Activated naive CD8-positive, alpha-beta T cell treated with anti-CD3 and anti-CD28 coated beads for 36 hours (primary cell): ENCODE measurements around the gene NOTO. TPM values are rescaled to one million over a fixed set of nuclear protein-coding genes. Genes with fewer than 3 reads are reported as not detected.
"Not testable (repeated sequence)": the region's sequence is repeated elsewhere in the genome, so short reads cannot be mapped to it uniquely, and the experiment has no call there.

Experiments
- DNase-seq: peaks from one replicate; pipeline ENCODE4 v3.0.0; 2021
- H3K27ac Mint-ChIP-seq: one replicate; pipeline ENCODE4 v1.8.0; 2022; ENCODE audit warnings: mild to moderate bottlenecking, moderate library complexity, mixed read lengths
- H3K27me3 Mint-ChIP-seq: one replicate; pipeline ENCODE4 v1.8.0; 2022; ENCODE audit warnings: mild to moderate bottlenecking, mixed read lengths
- H3K36me3 Mint-ChIP-seq: one replicate; pipeline ENCODE4 v1.8.0; 2021; ENCODE audit warnings: mild to moderate bottlenecking, mixed read lengths
- H3K4me1 Mint-ChIP-seq: one replicate; pipeline ENCODE4 v1.8.0; 2021; ENCODE audit warnings: mixed read lengths
- H3K4me3 Mint-ChIP-seq: one replicate; pipeline ENCODE4 v1.8.0; 2022; ENCODE audit warnings: mild to moderate bottlenecking, moderate library complexity, mixed read lengths
- H3K9me3 Mint-ChIP-seq: one replicate; pipeline ENCODE4 v1.8.0; 2022; ENCODE audit warnings: mixed read lengths
- total RNA-seq, 2 experiments: library from RNA; stranded (reverse); gene quantifications; one replicate each; pipeline ENCODE4 v1.2.3, GENCODE V29; 2021

The NOTO gene
- total RNA-seq, 2 experiments from 2014 or later = not detected

GRCh38 chr2:73176881-73177644, 25.3 kb upstream of the NOTO start:
- H3K9me3 Mint-ChIP-seq = no peaks in the 10 kb centered on the region
- H3K36me3 Mint-ChIP-seq = no peaks in the 10 kb centered on the region
- H3K27ac Mint-ChIP-seq = no peak overlapping the region
- peaks cover 70% of the 10 kb centered on the region for H3K27me3 Mint-ChIP-seq
- H3K4me3 Mint-ChIP-seq = peak overlapping the region; percentile 77
- peak; percentile 90 for DNase-seq
- H3K4me1 Mint-ChIP-seq = peaks cover 15% of the 10 kb centered on the region

- no peak overlapping the region for H3K27ac Mint-ChIP-seq
- H3K4me3 Mint-ChIP-seq = peak overlapping the region; percentile 77
- H3K9me3 Mint-ChIP-seq = no peaks in the 10 kb centered on the region
- peaks cover 76% of the 10 kb centered on the region for H3K27me3 Mint-ChIP-seq
- DNase-seq = no peak
- H3K4me1 Mint-ChIP-seq = peaks cover 14% of the 10 kb centered on the region
- H3K36me3 Mint-ChIP-seq = no peaks in the 10 kb centered on the region
Measured at GRCh38 chr2:73177645-73178255, 24.6 kb upstream of the NOTO start.

- H3K4me1 Mint-ChIP-seq = no peaks in the 10 kb centered on the region
- no peak overlapping the region for H3K27ac Mint-ChIP-seq
- peaks cover 21% of the 10 kb centered on the region for H3K27me3 Mint-ChIP-seq
- no peaks in the 10 kb centered on the region for H3K36me3 Mint-ChIP-seq
- H3K4me3 Mint-ChIP-seq = no peak overlapping the region
- no peak for DNase-seq
- peaks cover 8% of the 10 kb centered on the region for H3K9me3 Mint-ChIP-seq
Measured at GRCh38 chr2:73185965-73186364, 16.4 kb upstream of the NOTO start.

GRCh38 chr2:73187549-73187948, 14.8 kb upstream of the NOTO start:
- Mint-ChIP-seq H3K27me3 (peaks cover 12% of the 10 kb centered on the region), H3K36me3 (no peaks in the 10 kb centered on the region), H3K27ac (no peak overlapping the region), H3K9me3 (peaks cover 8% of the 10 kb centered on the region), H3K4me3 (no peak overlapping the region), H3K4me1 (no peaks in the 10 kb centered on the region)
- DNase-seq = no peak

- Mint-ChIP-seq H3K27ac (no peak overlapping the region), H3K9me3 (no peaks in the 10 kb centered on the region), H3K36me3 (no peaks in the 10 kb centered on the region), H3K27me3 (peaks cover 45% of the 10 kb centered on the region), H3K4me1 (peaks cover 2% of the 10 kb centered on the region), H3K4me3 (no peak overlapping the region)
- no peak for DNase-seq
Measured at GRCh38 chr2:73197579-73197978, 4.8 kb upstream of the NOTO start.

GRCh38 chr2:73200281-73200680, 2.1 kb upstream of the NOTO start:
- H3K27me3 Mint-ChIP-seq = peaks cover 69% of the 10 kb centered on the region
- not testable (repeated sequence) for H3K4me3 Mint-ChIP-seq, DNase-seq, H3K36me3 Mint-ChIP-seq, H3K27ac Mint-ChIP-seq, H3K9me3 Mint-ChIP-seq, H3K4me1 Mint-ChIP-seq

GRCh38 chr2:73203055-73203681, 794 bp downstream of the NOTO start:
- Mint-ChIP-seq H3K27me3 (peaks cover 72% of the 10 kb centered on the region), H3K36me3 (no peaks in the 10 kb centered on the region), H3K4me1 (peaks cover 4% of the 10 kb centered on the region), H3K9me3 (no peaks in the 10 kb centered on the region), H3K4me3 (peak overlapping the region; percentile 29), H3K27ac (no peak overlapping the region)
- DNase-seq = no peak

GRCh38 chr2:73205611-73206010, 3.2 kb downstream of the NOTO start:
- Mint-ChIP-seq H3K9me3 (no peaks in the 10 kb centered on the region), H3K4me3 (no peak overlapping the region), H3K27ac (no peak overlapping the region), H3K4me1 (peaks cover 3% of the 10 kb centered on the region), H3K36me3 (no peaks in the 10 kb centered on the region), H3K27me3 (peaks cover 53% of the 10 kb centered on the region)
- no peak for DNase-seq

GRCh38 chr2:73208258-73208657, 5.9 kb downstream of the NOTO start:
- Mint-ChIP-seq H3K9me3 (no peaks in the 10 kb centered on the region), H3K4me1 (peaks cover 4% of the 10 kb centered on the region), H3K36me3 (no peaks in the 10 kb centered on the region), H3K27me3 (peaks cover 31% of the 10 kb centered on the region), H3K4me3 (no peak overlapping the region), H3K27ac (no peak overlapping the region)
- DNase-seq = no peak

- Mint-ChIP-seq H3K4me1 (peaks cover 14% of the 10 kb centered on the region), H3K4me3 (no peak overlapping the region), H3K27ac (no peak overlapping the region), H3K27me3 (peaks cover 15% of the 10 kb centered on the region), H3K36me3 (peaks cover 3% of the 10 kb centered on the region), H3K9me3 (no peaks in the 10 kb centered on the region)
- DNase-seq = no peak
Measured at GRCh38 chr2:73210019-73210418, 7.6 kb downstream of the NOTO start.

GRCh38 chr2:73210696-73211095, 8.3 kb downstream of the NOTO start:
- peaks cover 20% of the 10 kb centered on the region for H3K4me1 Mint-ChIP-seq
- no peak overlapping the region for H3K27ac Mint-ChIP-seq
- peaks cover 11% of the 10 kb centered on the region for H3K27me3 Mint-ChIP-seq
- H3K4me3 Mint-ChIP-seq = no peak overlapping the region
- H3K36me3 Mint-ChIP-seq = peaks cover 3% of the 10 kb centered on the region
- H3K9me3 Mint-ChIP-seq = no peaks in the 10 kb centered on the region
- DNase-seq = no peak

GRCh38 chr2:73212098-73212447, 9.7 kb downstream of the NOTO start:
- Mint-ChIP-seq H3K4me3 (no peak overlapping the region), H3K27me3 (peaks cover 5% of the 10 kb centered on the region), H3K27ac (no peak overlapping the region), H3K4me1 (peaks cover 24% of the 10 kb centered on the region), H3K36me3 (peaks cover 7% of the 10 kb centered on the region), H3K9me3 (no peaks in the 10 kb centered on the region)
- no peak for DNase-seq

GRCh38 chr2:73212448-73213176, 10.2 kb downstream of the NOTO start:
- DNase-seq = peak; percentile 77
- Mint-ChIP-seq H3K4me3 (no peak overlapping the region), H3K36me3 (peaks cover 9% of the 10 kb centered on the region), H3K27me3 (peaks cover 5% of the 10 kb centered on the region), H3K9me3 (no peaks in the 10 kb centered on the region), H3K27ac (no peak overlapping the region), H3K4me1 (peaks cover 24% of the 10 kb centered on the region)

- no peaks in the 10 kb centered on the region for H3K27me3 Mint-ChIP-seq
- peaks cover 9% of the 10 kb centered on the region for H3K36me3 Mint-ChIP-seq
- peak within 1 kb of the TSS; percentile 92 for H3K27ac Mint-ChIP-seq
- H3K9me3 Mint-ChIP-seq = no peaks in the 10 kb centered on the region
- peak; percentile 92 for DNase-seq
- peak within 1 kb of the TSS; percentile 95 for H3K4me3 Mint-ChIP-seq
- H3K4me1 Mint-ChIP-seq = peaks cover 24% of the 10 kb centered on the region
Measured at GRCh38 chr2:73214120-73215035, 12.0 kb downstream of the NOTO start, which contains the start of gene SMYD5. SMYD5 (plus strand) TSS chr2:73214245; CDS start chr2:73214267, 22 bp downstream.
